Sigmoid colon (tissue), 7 donors: ENCODE data around the gene MAK. TPM values are rescaled to one million over a fixed set of nuclear protein-coding genes. Genes with fewer than 3 reads are reported as not detected.
"Not testable (repeated sequence)": the region's sequence is repeated elsewhere in the genome, so short reads cannot be mapped to it uniquely, and the experiment has no call there.

Experiments
- DNase-seq: peaks from one replicate; pipeline ENCODE4 v3.0.0-alpha.2; 2019
- H3K27ac ChIP-seq, 4 donors: fragments of 200-600 bp; sonication (generic); one replicate each; pipeline ENCODE4 v1.5.1; 2016 to 2019; ENCODE audit warnings: mild to moderate bottlenecking in 1 of 4
- H3K27me3 ChIP-seq, 3 donors: fragments of 200-600 bp; sonication (generic); one replicate each; pipeline ENCODE4 v1.5.1; 2019; ENCODE audit warnings: mild to moderate bottlenecking in 1 of 3
- H3K36me3 ChIP-seq, 4 donors: fragments of 200-600 bp; sonication (generic); one replicate each; pipeline ENCODE4 v1.5.1; 2016 to 2019
- H3K4me1 ChIP-seq, 4 donors: fragments of 200-600 bp; sonication (generic); one replicate each; pipeline ENCODE4 v1.5.1; 2017 to 2019
- H3K4me3 ChIP-seq, 4 donors: fragments of 200-600 bp; sonication (generic); one replicate each; pipeline ENCODE4 v1.5.1; 2017 to 2019; ENCODE audit warnings: mild to moderate bottlenecking in 2 of 4, moderate library complexity in 1 of 4
- H3K9me3 ChIP-seq, 4 donors: fragments of 200-600 bp in 3 of 4; sonication (generic) in 3 of 4; one replicate each; pipeline versions ENCODE4 v1.5.1 to v1.6.1; 2013 to 2019
- CTCF ChIP-seq, 4 experiments: fragments of 450-650 bp in 3 of 4; fragments of 200-600 bp in 1 of 4; IDR thresholded peaks; one replicate each; pipeline ENCODE4 v1.5.1; 2016 to 2019; ENCODE audit warnings: antibody characterized with exemption in 4 of 4, mild to moderate bottlenecking in 3 of 4, moderate library complexity in 2 of 4
- EP300 ChIP-seq, 4 donors: sonication (generic); formaldehyde crosslinking; IDR thresholded peaks; one replicate each; pipeline ENCODE4 v1.6.1; 2017; ENCODE audit warnings: antibody characterized with exemption in 4 of 4
- POLR2A ChIP-seq, 2 donors: fragments of 450-650 bp; IDR thresholded peaks; one replicate each; pipeline ENCODE4 v1.6.1; 2016; ENCODE audit warnings: antibody characterized with exemption in 2 of 2, mild to moderate bottlenecking in 2 of 2, moderate library complexity in 2 of 2
- POLR2AphosphoS5 ChIP-seq, 4 donors: sonication (generic); formaldehyde crosslinking; IDR thresholded peaks; one replicate each; pipeline ENCODE4 v1.6.1; 2017; ENCODE audit warnings: antibody characterized with exemption in 4 of 4
- WGBS, 2 donors: extraction: QIAGEN DNeasy Blood & Tissue Kit; methylation state at CpG; one replicate each; pipeline ENCODE4 v1.1.7; 2013; 5-methylcytosine and 5-hydroxymethylcytosine counted together
- intact Hi-C: fragments of 100-400 bp; cut with DNase I; formaldehyde crosslinking; loops from one replicate; pipeline ENCODE4 v1.15.1; 2023
- polyA plus RNA-seq, 3 donors: library from polyadenylated mRNA; stranded (reverse); fragments of 200-250 nt; gene quantifications; one replicate each; pipeline ENCODE4 v1.2.3, GENCODE V29; 2013
- total RNA-seq, 4 donors: library from RNA; depleted of rRNA; stranded (reverse); fragments of >200 nt; gene quantifications; one replicate each; pipeline ENCODE4 v1.1.0, GENCODE V29; 2016
- donor health status: healthy with polysubstance abuse.
- donor health status: Bipolar disorder and iron deficiency.
- donor health status: healthy.

The MAK gene
- total and polyA plus RNA-seq, 7 donors = 0.03 to 0.36 TPM; not detected in 5

- no peaks in the 10 kb centered on the region for H3K4me1 ChIP-seq
- intact Hi-C loops = no loop called here
- no peak for DNase-seq
- no peaks in the 10 kb centered on the region for H3K36me3 ChIP-seq
- 90 to 92% methylated on average over 4 of the region's 4 CpGs for WGBS, 2 donors
- no peak overlapping the region for H3K4me3 ChIP-seq
- H3K9me3 ChIP-seq = no peaks in the 10 kb centered on the region
- H3K27ac ChIP-seq = no peak overlapping the region
- TF ChIP-seq POLR2AphosphoS5 (IDR thresholded peaks at IDR 0.05) = no peak
- TF ChIP-seq CTCF (IDR thresholded peaks at IDR 0.05) = no peak
- no peak for TF ChIP-seq POLR2A (IDR thresholded peaks at IDR 0.05)
- no peak for TF ChIP-seq EP300 (IDR thresholded peaks at IDR 0.05)
- no peaks in the 10 kb centered on the region for H3K27me3 ChIP-seq
Measured at GRCh38 chr6:10862361-10862760, 24.0 kb upstream of the MAK start.

GRCh38 chr6:10861086-10861485 is 22.7 kb upstream of the MAK start:
- Histone ChIP-seq H3K27me3 (no peaks in the 10 kb centered on the region), H3K9me3 (no peaks in the 10 kb centered on the region), H3K4me3 (no peak overlapping the region), H3K4me1 (no peaks in the 10 kb centered on the region), H3K27ac (no peak overlapping the region), H3K36me3 (no peaks in the 10 kb centered on the region)
- intact Hi-C loops = no loop called here
- 86 to 87% methylated on average over 2 of the region's 2 CpGs for WGBS, 2 donors
- no peak for TF ChIP-seq CTCF (IDR thresholded peaks at IDR 0.05)
- no peak for TF ChIP-seq POLR2A (IDR thresholded peaks at IDR 0.05)
- TF ChIP-seq EP300 (IDR thresholded peaks at IDR 0.05) = no peak
- TF ChIP-seq POLR2AphosphoS5 (IDR thresholded peaks at IDR 0.05) = no peak
- DNase-seq = no peak

- H3K4me1 ChIP-seq = no peaks in the 10 kb centered on the region
- peaks cover 0 to 7% (median 2%) of the 10 kb centered on the region in 4 donors for H3K9me3 ChIP-seq
- H3K36me3 ChIP-seq = no peaks in the 10 kb centered on the region
- H3K27me3 ChIP-seq = no peaks in the 10 kb centered on the region
- TF ChIP-seq CTCF (IDR thresholded peaks at IDR 0.05) (no peak), POLR2AphosphoS5 (IDR thresholded peaks at IDR 0.05) (no peak), EP300 (IDR thresholded peaks at IDR 0.05) (no peak), POLR2A (IDR thresholded peaks at IDR 0.05) (no peak)
- no peak overlapping the region for H3K4me3 ChIP-seq
- WGBS, 2 donors = 92 to 93% methylated on average over 2 of the region's 2 CpGs
- intact Hi-C loops = no loop called here
- no peak overlapping the region for H3K27ac ChIP-seq
- DNase-seq = no peak
Measured at GRCh38 chr6:10857259-10857658, 18.9 kb upstream of the MAK start.

- Histone ChIP-seq H3K36me3 (no peaks in the 10 kb centered on the region), H3K4me1 (no peaks in the 10 kb centered on the region), H3K9me3 (peaks cover 0 to 7% (median 2%) of the 10 kb centered on the region in 4 donors), H3K27me3 (no peaks in the 10 kb centered on the region), H3K27ac (no peak overlapping the region), H3K4me3 (no peak overlapping the region)
- 71 to 80% methylated on average over 7 of the region's 7 CpGs for WGBS, 2 donors
- no peak for TF ChIP-seq CTCF (IDR thresholded peaks at IDR 0.05)
- no peak for TF ChIP-seq POLR2AphosphoS5 (IDR thresholded peaks at IDR 0.05)
- TF ChIP-seq EP300 (IDR thresholded peaks at IDR 0.05) = no peak
- no peak for TF ChIP-seq POLR2A (IDR thresholded peaks at IDR 0.05)
- DNase-seq = no peak
- intact Hi-C loops = no loop called here
Measured at GRCh38 chr6:10854922-10855632, 16.7 kb upstream of the MAK start.

GRCh38 chr6:10853849-10854300 is 15.5 kb upstream of the MAK start:
- WGBS, 2 donors = 66 to 70% methylated on average over 6 of the region's 6 CpGs
- H3K36me3 ChIP-seq, H3K9me3 ChIP-seq, DNase-seq, H3K27ac ChIP-seq, H3K4me3 ChIP-seq, H3K27me3 ChIP-seq, intact Hi-C loops, H3K4me1 ChIP-seq: not testable (repeated sequence)
